T-helper 17 cell (primary cell): ENCODE results near the gene ADGRA1. TPM values are rescaled to one million over a fixed set of nuclear protein-coding genes. Genes with fewer than 3 reads are reported as not detected.

Experiments used
- ATAC-seq: fragments of 150-1000 bp; cut with Tn5 transposase; 2 replicates; pipeline ENCODE4 v1.10.0; 2021; ENCODE audit warnings: mild to moderate bottlenecking, moderate library complexity
- DNase-seq, 3 donors: peaks; one replicate each; pipeline versions ENCODE4 v3.0.0 to v3.0.0-alpha.2; 2020 to 2021
- H3K9me3 ChIP-seq: one replicate; pipeline ENCODE4 v1.7.0; 2013; ENCODE audit warnings: low read length, mild to moderate bottlenecking; ENCODE audit not compliant: control insufficient read depth, poor library complexity, severe bottlenecking
- H3K27ac Mint-ChIP-seq: one replicate; pipeline ENCODE4 v1.8.0; 2022; ENCODE audit warnings: mild to moderate bottlenecking, moderate library complexity, mixed read lengths
- H3K27me3 Mint-ChIP-seq: one replicate; pipeline ENCODE4 v1.8.0; 2022; ENCODE audit warnings: mixed read lengths
- H3K36me3 Mint-ChIP-seq: one replicate; pipeline ENCODE4 v1.8.0; 2022; ENCODE audit warnings: low read depth, mixed read lengths
- H3K4me1 Mint-ChIP-seq: one replicate; pipeline ENCODE4 v1.8.0; 2022; ENCODE audit warnings: mild to moderate bottlenecking, mixed read lengths
- H3K4me3 Mint-ChIP-seq: one replicate; pipeline ENCODE4 v1.8.0; 2022; ENCODE audit warnings: mild to moderate bottlenecking, moderate library complexity, mixed read lengths
- total RNA-seq, 4 donors: library from RNA in 2 of 4; stranded (reverse) in 2 of 4; gene quantifications; one replicate each; pipeline ENCODE4 v1.2.3 and lab custom pipeline; 2022 to 2026

Gene ADGRA1, protein sequence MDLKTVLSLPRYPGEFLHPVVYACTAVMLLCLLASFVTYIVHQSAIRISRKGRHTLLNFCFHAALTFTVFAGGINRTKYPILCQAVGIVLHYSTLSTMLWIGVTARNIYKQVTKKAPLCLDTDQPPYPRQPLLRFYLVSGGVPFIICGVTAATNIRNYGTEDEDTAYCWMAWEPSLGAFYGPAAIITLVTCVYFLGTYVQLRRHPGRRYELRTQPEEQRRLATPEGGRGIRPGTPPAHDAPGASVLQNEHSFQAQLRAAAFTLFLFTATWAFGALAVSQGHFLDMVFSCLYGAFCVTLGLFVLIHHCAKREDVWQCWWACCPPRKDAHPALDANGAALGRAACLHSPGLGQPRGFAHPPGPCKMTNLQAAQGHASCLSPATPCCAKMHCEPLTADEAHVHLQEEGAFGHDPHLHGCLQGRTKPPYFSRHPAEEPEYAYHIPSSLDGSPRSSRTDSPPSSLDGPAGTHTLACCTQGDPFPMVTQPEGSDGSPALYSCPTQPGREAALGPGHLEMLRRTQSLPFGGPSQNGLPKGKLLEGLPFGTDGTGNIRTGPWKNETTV
- total RNA-seq (not detected), total RNA-seq (lab: John Stamatoyannopoulos, UW) (0 reads per million in 2 donors)

DNA sequence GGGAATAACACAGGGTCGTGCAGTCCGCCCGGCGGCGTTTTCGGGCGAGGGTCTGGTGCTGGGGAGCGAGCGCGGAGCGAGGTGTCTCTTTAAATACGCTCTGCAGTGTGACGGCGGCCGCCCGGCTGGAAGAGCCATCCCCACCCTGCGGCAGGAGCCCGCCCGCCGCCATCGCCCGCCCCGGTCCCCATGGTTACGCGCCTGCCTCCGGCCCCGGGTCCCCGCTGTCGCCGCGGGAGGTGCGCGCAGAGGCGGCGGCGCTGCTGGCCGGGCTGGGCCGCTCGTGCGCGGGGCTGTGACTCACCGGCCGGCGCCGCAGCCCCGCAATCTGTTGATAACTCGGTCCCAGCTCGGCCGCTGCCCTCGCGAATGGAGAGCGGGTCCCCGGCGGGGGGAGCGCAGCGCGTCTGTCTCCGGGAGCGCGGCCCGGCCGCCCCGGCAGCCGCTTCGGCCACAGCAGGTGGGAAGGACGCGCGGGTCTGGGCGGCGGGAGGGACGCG is at the start of gene ADGRA1:
TSS of gene ADGRA1 (plus strand) at position 246 of the 500 bp plus-strand sequence. CDS start 986 bp downstream, outside the sequence.
- no peak for DNase-seq
- Mint-ChIP-seq H3K4me1 (no peaks in the 10 kb centered on the region), H3K4me3 (peak within 1 kb of the TSS; percentile 41), H3K27ac (no peak within 1 kb of the TSS), H3K36me3 (no peaks in the 10 kb centered on the region), H3K27me3 (peaks cover 18% of the 10 kb centered on the region)
- no peak for ATAC-seq
- no peaks in the 10 kb centered on the region for H3K9me3 ChIP-seq

DNA sequence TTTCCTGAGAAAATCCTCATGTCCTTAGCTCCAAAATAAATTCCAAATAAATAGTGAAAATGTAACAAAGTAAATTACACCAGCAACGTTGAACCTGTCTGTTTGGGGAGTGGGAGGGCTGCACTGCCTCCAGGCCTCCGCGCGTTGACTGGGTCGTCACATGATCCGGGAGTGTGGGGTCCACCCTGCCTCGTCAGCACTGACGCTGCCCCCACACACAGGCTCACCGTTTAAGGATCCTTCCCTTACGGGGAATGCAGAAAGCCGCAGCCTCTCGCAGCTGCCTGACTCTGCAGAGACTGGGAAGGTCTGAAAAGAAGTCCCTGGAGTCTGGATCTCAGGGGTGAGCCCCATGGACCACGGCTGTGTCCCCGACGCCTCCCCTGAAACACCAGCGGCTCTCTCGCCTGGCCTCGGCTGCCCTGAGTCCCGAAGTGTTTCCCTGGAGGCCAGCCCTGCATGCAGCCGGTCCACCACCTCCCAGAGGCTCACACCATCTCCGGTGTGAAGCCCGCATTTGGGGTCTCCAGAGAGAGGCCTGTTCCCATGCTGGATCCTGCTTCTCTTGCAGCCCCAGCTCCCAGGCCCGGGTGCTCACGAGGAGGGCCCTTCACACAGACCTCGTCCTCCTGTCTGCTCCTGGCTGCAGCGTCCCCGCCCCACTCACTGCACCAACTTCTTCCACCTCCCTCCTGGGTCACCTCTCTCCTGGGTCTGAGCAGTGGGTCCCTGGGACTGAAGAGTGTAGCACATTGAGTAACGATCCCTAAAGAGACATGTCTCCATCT is 49.5 kb upstream of the ADGRA1 start:
- Mint-ChIP-seq H3K36me3 (no peaks in the 10 kb centered on the region), H3K4me1 (no peaks in the 10 kb centered on the region), H3K27me3 (peaks cover 18% of the 10 kb centered on the region), H3K27ac (no peak overlapping the region), H3K4me3 (no peak overlapping the region)
- ATAC-seq (no peak), DNase-seq (no peak)
- no peaks in the 10 kb centered on the region for H3K9me3 ChIP-seq

DNA sequence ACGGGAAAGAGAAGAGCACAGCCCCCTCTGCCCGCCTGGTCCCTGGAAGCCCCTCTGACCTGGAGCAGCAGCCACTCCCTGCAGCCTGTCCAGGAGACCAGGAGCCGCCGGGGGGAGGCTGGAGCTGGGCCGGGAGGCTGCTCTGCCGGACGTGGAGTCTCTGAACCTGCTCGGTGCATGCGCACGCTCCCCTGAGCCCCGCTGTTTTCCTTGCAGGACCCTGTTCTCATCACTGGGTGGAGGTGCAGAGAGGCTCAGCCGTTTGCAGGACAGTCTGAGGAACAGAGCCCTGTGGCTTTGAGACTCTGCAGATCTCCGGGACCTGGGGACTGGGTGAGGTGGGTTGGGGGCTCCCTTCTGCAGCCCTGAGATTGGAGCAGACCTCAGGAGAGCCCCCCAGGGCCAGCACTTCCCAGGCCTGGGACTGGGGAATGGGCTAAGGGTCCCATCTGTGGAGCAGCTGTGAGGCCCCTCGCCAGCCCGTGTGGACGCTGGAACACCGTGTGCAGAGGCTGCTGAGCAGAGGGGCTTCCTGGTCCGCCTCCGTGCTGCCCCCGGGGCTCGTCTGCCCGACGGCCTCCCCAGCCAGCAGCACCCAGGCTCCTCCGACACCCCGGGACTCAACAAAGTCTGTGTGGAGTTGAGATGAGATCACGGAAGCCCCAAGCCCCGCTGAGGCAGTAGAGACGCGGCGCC is 48.5 kb upstream of the ADGRA1 start:
- H3K9me3 ChIP-seq = no peaks in the 10 kb centered on the region
- Mint-ChIP-seq H3K27ac (no peak overlapping the region), H3K4me1 (no peaks in the 10 kb centered on the region), H3K36me3 (no peaks in the 10 kb centered on the region), H3K27me3 (peaks cover 18% of the 10 kb centered on the region), H3K4me3 (no peak overlapping the region)
- DNase-seq = no peak
- no peak for ATAC-seq

DNA sequence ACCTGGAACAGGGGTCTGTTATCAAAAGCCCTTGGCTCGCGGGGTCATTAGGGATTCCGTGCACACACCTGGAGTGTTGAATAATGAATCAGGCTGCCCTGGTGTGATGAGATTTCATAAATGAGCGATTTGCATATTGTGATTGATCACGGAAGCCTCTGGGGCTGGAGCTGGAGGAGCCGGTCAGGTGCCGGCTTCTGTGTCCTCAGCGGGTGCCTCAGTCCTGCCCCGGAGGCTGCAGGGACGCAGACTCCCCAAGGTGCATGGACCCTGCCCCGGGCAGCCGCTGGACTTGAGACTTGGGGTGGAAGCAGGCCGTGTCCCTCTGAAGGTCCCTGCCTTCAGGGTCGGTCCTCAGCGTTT is 47.9 kb upstream of the ADGRA1 start:
- no peaks in the 10 kb centered on the region for H3K4me1 Mint-ChIP-seq
- no peaks in the 10 kb centered on the region for H3K36me3 Mint-ChIP-seq
- DNase-seq = no peak
- H3K9me3 ChIP-seq = no peaks in the 10 kb centered on the region
- H3K27ac Mint-ChIP-seq = no peak overlapping the region
- no peak for ATAC-seq
- no peak overlapping the region for H3K4me3 Mint-ChIP-seq
- H3K27me3 Mint-ChIP-seq = peaks cover 18% of the 10 kb centered on the region

DNA sequence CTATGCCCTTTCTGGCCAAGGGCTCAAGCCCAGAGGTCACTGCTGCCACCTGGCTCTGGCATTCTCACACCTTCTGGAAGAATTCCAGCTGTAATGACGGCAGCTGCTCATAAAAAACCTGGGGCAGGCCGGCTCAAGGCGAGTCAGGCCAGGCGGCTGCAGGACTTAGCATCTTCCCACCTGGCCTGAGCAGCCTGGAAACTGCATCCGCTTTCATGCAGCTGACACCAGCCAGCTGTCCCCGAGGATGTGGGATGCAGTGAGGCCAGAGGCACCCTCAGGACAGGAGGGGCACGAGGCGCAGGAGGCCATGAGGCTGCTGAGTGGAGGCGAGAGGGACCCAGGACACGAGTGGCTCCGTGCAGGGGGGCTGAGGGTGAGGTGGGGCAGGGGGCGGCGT is 47.5 kb upstream of the ADGRA1 start:
- H3K4me1 Mint-ChIP-seq = no peaks in the 10 kb centered on the region
- H3K36me3 Mint-ChIP-seq = no peaks in the 10 kb centered on the region
- DNase-seq = no peak
- H3K27me3 Mint-ChIP-seq = peaks cover 16% of the 10 kb centered on the region
- no peak overlapping the region for H3K27ac Mint-ChIP-seq
- no peak overlapping the region for H3K4me3 Mint-ChIP-seq
- H3K9me3 ChIP-seq = no peaks in the 10 kb centered on the region
- ATAC-seq = no peak

DNA sequence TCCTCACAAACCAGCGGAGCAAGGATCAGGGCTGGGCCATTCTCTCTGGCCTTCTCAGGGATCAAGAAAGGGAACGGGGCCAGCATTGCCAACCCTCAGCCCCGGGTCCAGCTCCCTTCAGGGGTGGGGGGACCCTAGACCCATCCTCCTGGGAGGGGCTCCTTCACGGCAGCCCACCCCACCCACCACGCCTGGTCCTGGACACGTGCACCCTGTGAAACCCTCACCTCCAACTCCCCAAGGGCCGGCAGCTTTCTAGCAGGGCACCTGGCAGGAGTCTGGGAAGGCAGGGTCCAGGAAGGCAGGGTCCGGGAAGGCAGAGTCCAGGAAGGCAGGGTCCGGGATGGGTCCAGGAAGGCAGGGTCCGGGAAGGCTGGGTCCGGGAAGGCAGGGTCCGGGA is 46.6 kb upstream of the ADGRA1 start:
- Mint-ChIP-seq H3K4me3 (no peak overlapping the region), H3K4me1 (no peaks in the 10 kb centered on the region), H3K27me3 (peaks cover 11% of the 10 kb centered on the region), H3K36me3 (no peaks in the 10 kb centered on the region), H3K27ac (no peak overlapping the region)
- no peak for ATAC-seq
- DNase-seq = no peak
- H3K9me3 ChIP-seq = no peaks in the 10 kb centered on the region

DNA sequence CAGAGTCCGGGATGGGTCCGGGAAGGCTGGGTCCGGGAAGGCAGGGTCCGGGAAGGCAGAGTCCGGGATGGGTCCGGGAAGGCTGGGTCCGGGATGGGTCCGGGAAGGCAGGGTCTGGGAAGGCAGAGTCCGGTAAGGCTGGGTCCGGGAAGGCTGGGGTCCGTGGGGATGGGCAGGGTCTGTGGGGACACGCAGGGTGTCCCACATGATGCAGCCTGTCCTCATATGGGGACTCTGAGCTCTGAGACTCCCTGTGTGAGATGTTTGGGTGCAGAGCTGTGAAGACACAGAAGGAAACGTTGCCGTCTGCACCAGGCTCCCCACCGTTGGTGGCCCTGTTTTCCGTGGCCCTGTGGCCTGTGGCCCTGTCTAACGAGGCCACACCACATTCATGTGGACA is 45.7 kb upstream of the ADGRA1 start:
- DNase-seq = no peak
- no peaks in the 10 kb centered on the region for H3K9me3 ChIP-seq
- H3K27ac Mint-ChIP-seq = no peak overlapping the region
- ATAC-seq = no peak
- no peak overlapping the region for H3K4me3 Mint-ChIP-seq
- H3K4me1 Mint-ChIP-seq = no peaks in the 10 kb centered on the region
- H3K36me3 Mint-ChIP-seq = no peaks in the 10 kb centered on the region
- H3K27me3 Mint-ChIP-seq = peaks cover 11% of the 10 kb centered on the region

DNA sequence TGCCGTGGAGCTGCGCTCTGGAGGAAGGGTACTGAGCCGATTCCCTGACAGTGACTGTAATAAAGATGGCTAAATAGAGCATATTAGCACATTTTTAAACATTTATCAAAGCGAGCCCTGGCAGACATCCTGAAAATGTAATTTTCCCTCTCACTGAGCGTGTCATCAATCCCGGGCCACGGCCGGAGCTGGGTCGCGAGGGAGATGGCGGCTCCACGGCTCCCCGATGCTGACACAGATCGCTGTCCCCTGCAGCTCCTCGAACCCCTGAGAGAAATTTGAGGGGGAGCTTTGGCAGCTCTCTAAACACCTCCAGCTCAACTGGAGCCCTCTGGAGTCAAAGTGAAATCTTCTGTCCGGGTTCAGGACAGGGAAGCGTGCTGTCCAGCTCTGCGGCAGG is 44.9 kb upstream of the ADGRA1 start:
- no peaks in the 10 kb centered on the region for H3K36me3 Mint-ChIP-seq
- H3K27me3 Mint-ChIP-seq = peaks cover 7% of the 10 kb centered on the region
- no peaks in the 10 kb centered on the region for H3K4me1 Mint-ChIP-seq
- H3K4me3 Mint-ChIP-seq = no peak overlapping the region
- H3K9me3 ChIP-seq = no peaks in the 10 kb centered on the region
- ATAC-seq (no peak), DNase-seq (no peak)
- no peak overlapping the region for H3K27ac Mint-ChIP-seq

DNA sequence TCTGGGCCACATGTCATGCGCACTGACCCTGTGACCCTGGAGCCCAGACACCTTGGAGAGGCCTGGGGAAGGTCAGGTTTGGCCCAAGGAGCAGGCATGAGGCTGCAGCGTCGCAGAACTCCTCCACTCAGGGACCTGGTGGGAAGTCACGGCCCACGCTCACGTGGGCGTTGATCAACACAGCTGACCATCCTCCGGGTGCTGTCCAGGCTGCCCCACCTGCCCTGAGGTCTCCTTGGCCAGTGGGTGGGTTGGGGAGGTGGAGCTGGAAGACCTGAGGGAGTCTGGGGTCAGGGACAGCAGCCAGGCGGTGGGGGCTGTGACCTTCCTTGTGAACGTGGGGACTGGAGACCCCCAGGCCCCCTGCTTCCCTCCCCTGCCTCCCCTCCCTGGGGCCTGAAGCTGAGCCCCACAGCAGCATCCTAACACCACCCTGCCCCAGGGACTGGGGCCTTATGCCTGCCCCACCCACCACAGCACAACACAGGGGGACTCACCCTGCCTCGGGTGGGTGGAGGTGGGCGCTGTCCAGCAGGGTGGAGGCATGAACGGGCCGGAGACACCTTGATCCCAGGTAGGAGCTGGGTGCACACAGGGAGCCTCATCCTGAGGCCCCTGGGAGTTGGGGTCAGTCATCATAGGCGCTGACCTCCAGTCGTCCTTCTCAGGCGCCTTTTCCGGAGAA is 44.0 kb upstream of the ADGRA1 start:
- no peaks in the 10 kb centered on the region for H3K9me3 ChIP-seq
- no peaks in the 10 kb centered on the region for H3K36me3 Mint-ChIP-seq
- H3K27me3 Mint-ChIP-seq = peaks cover 7% of the 10 kb centered on the region
- no peak overlapping the region for H3K4me3 Mint-ChIP-seq
- ATAC-seq (no peak), DNase-seq (no peak)
- no peak overlapping the region for H3K27ac Mint-ChIP-seq
- no peaks in the 10 kb centered on the region for H3K4me1 Mint-ChIP-seq

DNA sequence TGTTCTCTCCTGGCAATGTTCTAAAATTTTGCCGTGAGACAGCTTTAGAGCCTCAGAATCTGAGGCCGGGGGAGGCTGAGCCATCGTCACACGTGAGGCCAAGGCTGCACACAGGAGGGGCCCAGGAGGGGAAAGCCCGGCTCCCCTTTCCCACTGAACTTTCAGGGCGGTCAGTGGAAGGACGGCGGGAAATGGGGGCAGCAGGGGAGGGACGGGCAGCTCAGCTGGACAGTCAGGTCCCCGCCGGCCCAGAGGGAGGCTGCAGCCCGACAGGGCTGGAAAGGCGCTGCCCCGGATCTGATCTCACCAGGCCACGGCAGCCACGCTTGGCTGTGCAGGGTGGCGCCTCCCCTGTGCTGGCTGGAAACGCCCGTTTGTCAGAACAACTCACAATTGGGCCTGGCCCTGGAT is 43.3 kb upstream of the ADGRA1 start:
- Mint-ChIP-seq H3K27ac (no peak overlapping the region), H3K4me1 (no peaks in the 10 kb centered on the region), H3K27me3 (peaks cover 12% of the 10 kb centered on the region), H3K4me3 (no peak overlapping the region), H3K36me3 (no peaks in the 10 kb centered on the region)
- DNase-seq = no peak
- no peaks in the 10 kb centered on the region for H3K9me3 ChIP-seq
- ATAC-seq = no peak

DNA sequence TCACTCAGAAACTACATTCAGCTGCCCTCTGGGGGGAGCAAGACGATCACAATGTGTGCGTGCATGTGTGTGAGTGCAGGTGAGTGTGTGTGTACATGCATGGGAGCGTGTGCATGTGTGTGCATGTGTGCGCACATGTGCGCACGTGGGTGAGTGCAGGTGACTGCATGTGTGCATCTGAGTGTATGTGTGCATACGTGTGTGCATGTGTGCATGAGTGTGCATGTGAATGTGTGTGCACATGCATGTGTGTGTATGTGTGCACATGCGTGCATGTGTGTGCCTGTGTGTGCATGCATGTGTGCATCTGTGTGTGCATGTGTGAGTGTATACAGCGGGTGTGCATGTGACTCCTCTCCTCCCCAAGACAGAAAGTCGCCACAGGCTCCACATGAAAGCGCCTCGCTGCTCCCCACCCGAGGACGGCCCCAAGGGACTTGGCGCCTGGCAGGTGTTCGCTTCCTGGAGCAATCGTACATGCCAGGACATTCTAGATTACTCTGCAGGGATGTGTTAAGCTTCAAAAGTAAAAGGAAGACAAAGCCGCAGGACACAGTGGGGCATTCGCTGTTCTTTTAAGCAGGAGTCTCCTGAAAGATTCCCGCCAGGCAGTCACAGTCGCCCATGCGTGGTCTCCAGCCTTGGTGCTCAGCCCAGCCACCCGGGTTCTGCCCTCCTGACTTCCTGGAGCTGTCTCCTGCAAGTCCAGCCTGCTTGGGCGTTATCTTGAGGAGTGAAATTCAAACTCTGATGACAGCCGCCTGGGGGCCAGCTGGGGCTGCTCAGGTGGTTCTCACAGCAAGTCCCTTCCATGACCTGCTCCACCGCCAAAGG is 42.0 kb upstream of the ADGRA1 start:
- Mint-ChIP-seq H3K4me1 (no peaks in the 10 kb centered on the region), H3K36me3 (no peaks in the 10 kb centered on the region), H3K27me3 (peaks cover 16% of the 10 kb centered on the region), H3K27ac (no peak overlapping the region), H3K4me3 (no peak overlapping the region)
- ATAC-seq = no peak
- DNase-seq = no peak
- H3K9me3 ChIP-seq = no peaks in the 10 kb centered on the region

DNA sequence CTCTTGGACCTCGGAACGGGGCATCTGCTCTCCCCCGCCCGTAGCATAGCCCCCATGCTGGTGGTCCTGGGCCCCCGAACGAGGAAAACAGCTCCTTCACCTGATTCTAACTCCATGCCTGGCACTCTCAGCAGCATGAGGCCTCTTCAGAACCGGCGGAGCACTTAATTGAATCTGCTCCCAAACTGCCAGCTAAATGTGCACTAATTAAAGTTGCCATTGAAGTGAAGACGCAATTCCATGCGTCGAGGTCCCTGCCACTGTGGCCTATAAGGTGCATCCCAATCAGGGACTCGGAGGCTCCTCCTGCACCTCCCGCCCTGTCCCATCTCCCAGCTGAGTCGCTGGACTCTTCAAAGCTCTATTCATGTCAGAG is 41.3 kb upstream of the ADGRA1 start:
- H3K9me3 ChIP-seq = no peaks in the 10 kb centered on the region
- Mint-ChIP-seq H3K4me1 (no peaks in the 10 kb centered on the region), H3K36me3 (no peaks in the 10 kb centered on the region), H3K27ac (no peak overlapping the region), H3K27me3 (peaks cover 16% of the 10 kb centered on the region), H3K4me3 (no peak overlapping the region)
- no peak for DNase-seq
- no peak for ATAC-seq
